Measurements from ENCODE around the gene ZBTB21. TPM values are rescaled to one million over a fixed set of nuclear protein-coding genes. Genes with fewer than 3 reads are reported as not detected.

Gene ZBTB21
- 5.9 to 7.7 TPM (median 6.9 TPM) in 5 replicates for total RNA-seq (2022; extraction: Qiagen RNA extraction; ENCODE audit: low read depth)

GRCh38 chr21:42009831-42010506 lies at the start of gene ZBTB21:
TSS of gene ZBTB21 (minus strand) at chr21:42010360. CDS start at chr21:41994095, 16,265 bp downstream.

GRCh38 chr21:41953831-41954653 lies 56.1 kb downstream of the ZBTB21 start, which contains the start of gene C2CD2:
TSS of gene C2CD2 (minus strand) at chr21:41954018. CDS start at chr21:41953648, 370 bp downstream.

Other genes with a start within 250 kb of the ZBTB21 start
- gene RIPK4, start 243.3 kb downstream of the ZBTB21 start, total RNA-seq (2022; extraction: Qiagen RNA extraction; ENCODE audit: low read depth), result 11.4 to 15.0 TPM (median 12.3 TPM) in 5 replicates
- gene PRDM15, start 131.0 kb downstream of the ZBTB21 start, total RNA-seq (2022; extraction: Qiagen RNA extraction; ENCODE audit: low read depth), result 2.5 to 4.3 TPM (median 3.8 TPM) in 5 replicates
- gene C2CD2, start 56.3 kb downstream of the ZBTB21 start, total RNA-seq (2022; extraction: Qiagen RNA extraction; ENCODE audit: low read depth), result 10.4 to 11.6 TPM (median 10.7 TPM) in 5 replicates
- not detected in 5 replicates for gene UMODL1, start 61.0 kb upstream of the ZBTB21 start, total RNA-seq (2022; extraction: Qiagen RNA extraction; ENCODE audit: low read depth)
- 2.1 to 3.7 TPM (median 2.4 TPM) in 5 replicates for gene ABCG1, start 208.8 kb upstream of the ZBTB21 start, total RNA-seq (2022; extraction: Qiagen RNA extraction; ENCODE audit: low read depth)